D721Med (cell line): ENCODE results near the gene SPHK2.
"Not testable (repeated sequence)": the region's sequence is repeated elsewhere in the genome, so short reads cannot be mapped to it uniquely, and the experiment has no call there.

Experiments
- DNase-seq: peaks from one replicate; pipeline ENCODE4 v3.0.0; 2011; ENCODE audit warnings: low spot score; ENCODE audit not compliant: insufficient read length
- FAIRE-seq: peaks from 2 replicates; lab custom pipeline; 2011; peaks lifted over from hg19 to GRCh38; lab: Jason Lieb, UNC
- CTCF ChIP-seq: IDR thresholded peaks from 2 replicates; pipeline ENCODE4 v1.5.1; 2012; ENCODE audit warnings: mild to moderate bottlenecking, control low read depth; ENCODE audit not compliant: insufficient read depth; ENCODE audit errors: missing control alignments

SPHK2 gene

GRCh38 chr19:48674921-48675824 is 55.9 kb downstream of the SPHK2 start:
- peak; percentile 95 for DNase-seq
- no peak for FAIRE-seq
- TF ChIP-seq CTCF: peak; percentile 88

- TF ChIP-seq CTCF: no peak
- DNase-seq (no peak), FAIRE-seq (no peak)
Measured at GRCh38 chr19:48676487-48676886, 57.2 kb downstream of the SPHK2 start.

GRCh38 chr19:48676887-48677286 is 57.6 kb downstream of the SPHK2 start:
- FAIRE-seq: no peak
- TF ChIP-seq CTCF: no peak
- DNase-seq: no peak

- FAIRE-seq: no peak
- no peak for TF ChIP-seq CTCF
- no peak for DNase-seq
Measured at GRCh38 chr19:48678201-48678600, 58.9 kb downstream of the SPHK2 start.

- DNase-seq, FAIRE-seq: not testable (repeated sequence)
Measured at GRCh38 chr19:48680006-48680405, 60.7 kb downstream of the SPHK2 start.
